PC-9 (cell line): ENCODE data around the gene EIF4G3. TPM values are rescaled to one million over a fixed set of nuclear protein-coding genes. Genes with fewer than 3 reads are reported as not detected.

Experiments
- BruUV-seq: library from RNA; stranded (reverse); fragments of 400-500 nt; replicated peaks from 2 replicates; lab custom pipeline; 2021; lab: Mats Ljungman, UMichigan
- CTCF ChIA-PET: fragments of 300-600 bp; sonication (Branson Sonifier 250); formaldehyde crosslinking; loops from one replicate; lab custom pipeline; 2022; ENCODE audit warnings: antibody characterized with exemption; lab: Charles Lee
- POLR2A ChIA-PET: fragments of 300-600 bp; sonication (Branson Sonifier 250); formaldehyde crosslinking; loops from one replicate; lab custom pipeline; 2022; ENCODE audit warnings: antibody characterized with exemption; ENCODE audit not compliant: unreplicated experiment; lab: Charles Lee
- DNase-seq, 2 experiments: peaks; one replicate each; pipeline versions ENCODE4 v3.0.0 to v3.0.0-alpha.2; 2015 to 2022; ENCODE audit warnings: mixed read lengths in 1 of 2
- H2AFZ ChIP-seq: fragments of 200-600 bp; sonication (generic); 2 replicates; pipeline ENCODE4 v1.8.1; 2017; ENCODE audit warnings: antibody characterized with exemption
- H3F3A ChIP-seq: fragments of 200-600 bp; sonication (generic); 2 replicates; pipeline ENCODE4 v1.8.1; 2017; ENCODE audit warnings: antibody characterized with exemption, mild to moderate bottlenecking, low read depth; ENCODE audit not compliant: insufficient read depth
- H3K27ac ChIP-seq: fragments of 200-600 bp; sonication (generic); 2 replicates; pipeline ENCODE4 v1.6.1; 2016; ENCODE audit warnings: mixed run types
- H3K27me3 ChIP-seq: fragments of 200-600 bp; sonication (generic); 2 replicates; pipeline ENCODE4 v1.6.1; 2016; ENCODE audit warnings: low read depth, mixed run types; ENCODE audit not compliant: insufficient read depth
- H3K36me3 ChIP-seq: fragments of 200-600 bp; sonication (generic); 2 replicates; pipeline ENCODE4 v1.6.1; 2016; ENCODE audit warnings: low read depth, mixed run types
- H3K4me1 ChIP-seq: fragments of 200-600 bp; sonication (generic); replicated peaks from 2 replicates; pipeline ENCODE4 v1.6.1; 2016; ENCODE audit warnings: mixed run types; ENCODE audit not compliant: insufficient read depth
- H3K4me2 ChIP-seq: fragments of 200-600 bp; sonication (generic); 2 replicates; pipeline ENCODE4 v1.6.1; 2017; ENCODE audit warnings: mixed run types
- H3K4me3 ChIP-seq: fragments of 200-600 bp; sonication (generic); 2 replicates; pipeline ENCODE4 v1.6.1; 2016; ENCODE audit warnings: mixed run types
- H3K79me2 ChIP-seq: fragments of 200-600 bp; sonication (generic); 2 replicates; pipeline ENCODE4 v1.6.1; 2017; ENCODE audit warnings: low read depth, mixed run types
- H3K9me2 ChIP-seq: fragments of 200-600 bp; sonication (generic); 2 replicates; pipeline ENCODE4 v1.8.1; 2017; ENCODE audit warnings: mild to moderate bottlenecking; ENCODE audit not compliant: insufficient read depth
- H3K9me3 ChIP-seq: fragments of 200-600 bp; sonication (generic); 2 replicates; pipeline ENCODE4 v1.8.1; 2016; ENCODE audit warnings: low read depth; ENCODE audit not compliant: insufficient read depth
- H4K20me1 ChIP-seq: fragments of 200-600 bp; sonication (generic); 2 replicates; pipeline ENCODE4 v1.8.1; 2017; ENCODE audit not compliant: insufficient read depth
- EZH2 ChIP-seq: fragments of 200-600 bp; sonication (generic); IDR thresholded peaks from 2 replicates; pipeline ENCODE4 v1.8.0; 2017; ENCODE audit warnings: antibody characterized with exemption, low read depth
- intact Hi-C: fragments of 100-400 bp; cut with micrococcal nuclease; formaldehyde crosslinking; loops from one replicate; pipeline ENCODE4 v1.10.0; 2022; ENCODE audit not compliant: unreplicated experiment
- total RNA-seq: library from RNA; stranded (reverse); gene quantifications from 2 replicates; pipeline ENCODE4 v1.2.3, GENCODE V29; 2021
- TF ChIP-seq, protein P1 (sequence below): fragments of 200-600 bp; sonication (generic); conservative IDR thresholded peaks from 2 replicates; pipeline ENCODE4 v1.6.1; 2017; ENCODE audit warnings: mixed run types, antibody characterized with exemption, mild to moderate bottlenecking, moderate library complexity

The EIF4G3 gene
- total RNA-seq, 1 experiment from 2014 or later, result 63.2 TPM

DNA sequence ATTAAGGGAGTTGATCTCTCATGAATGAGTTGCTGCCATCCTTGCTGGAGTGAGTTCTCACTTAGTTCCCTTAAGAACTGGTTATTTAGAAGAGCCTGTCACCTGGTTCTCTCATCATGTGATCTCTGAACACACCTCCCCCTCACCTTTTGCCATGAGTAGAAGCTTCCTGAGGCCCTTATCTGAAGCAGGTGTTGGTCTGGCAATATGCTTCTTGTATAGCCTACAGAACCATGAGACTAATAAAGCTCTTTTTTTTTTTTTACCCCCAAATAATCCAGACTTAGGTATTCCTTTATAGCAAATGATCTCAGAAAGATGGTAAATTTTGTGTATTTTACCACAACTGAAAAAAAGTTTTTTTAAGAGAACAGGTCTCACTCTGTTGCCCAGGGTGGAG is 158.0 kb downstream of the EIF4G3 start:
- CTCF ChIA-PET, result no interaction called here
- Histone ChIP-seq H3K9me3 (no peaks in the 10 kb centered on the region), H3F3A (peaks cover 16% of the 10 kb centered on the region; the same call in 1 of the 2 replicates), H2AFZ (no peak overlapping the region), H3K4me2 (no peak overlapping the region), H3K27ac (no peak overlapping the region), H3K4me1 (peaks cover 19% of the 10 kb centered on the region), H3K36me3 (no peaks in the 10 kb centered on the region), H3K9me2 (no peaks in the 10 kb centered on the region), H4K20me1 (no peaks in the 10 kb centered on the region), H3K4me3 (no peak overlapping the region), H3K27me3 (no peaks in the 10 kb centered on the region), H3K79me2 (peaks cover 69% of the 10 kb centered on the region)
- no TSS peak for BruUV-seq
- DNase-seq, result no peak
- no peak for TF ChIP-seq EZH2
- TF ChIP-seq, protein P1, sequence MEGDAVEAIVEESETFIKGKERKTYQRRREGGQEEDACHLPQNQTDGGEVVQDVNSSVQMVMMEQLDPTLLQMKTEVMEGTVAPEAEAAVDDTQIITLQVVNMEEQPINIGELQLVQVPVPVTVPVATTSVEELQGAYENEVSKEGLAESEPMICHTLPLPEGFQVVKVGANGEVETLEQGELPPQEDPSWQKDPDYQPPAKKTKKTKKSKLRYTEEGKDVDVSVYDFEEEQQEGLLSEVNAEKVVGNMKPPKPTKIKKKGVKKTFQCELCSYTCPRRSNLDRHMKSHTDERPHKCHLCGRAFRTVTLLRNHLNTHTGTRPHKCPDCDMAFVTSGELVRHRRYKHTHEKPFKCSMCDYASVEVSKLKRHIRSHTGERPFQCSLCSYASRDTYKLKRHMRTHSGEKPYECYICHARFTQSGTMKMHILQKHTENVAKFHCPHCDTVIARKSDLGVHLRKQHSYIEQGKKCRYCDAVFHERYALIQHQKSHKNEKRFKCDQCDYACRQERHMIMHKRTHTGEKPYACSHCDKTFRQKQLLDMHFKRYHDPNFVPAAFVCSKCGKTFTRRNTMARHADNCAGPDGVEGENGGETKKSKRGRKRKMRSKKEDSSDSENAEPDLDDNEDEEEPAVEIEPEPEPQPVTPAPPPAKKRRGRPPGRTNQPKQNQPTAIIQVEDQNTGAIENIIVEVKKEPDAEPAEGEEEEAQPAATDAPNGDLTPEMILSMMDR, result no peak
- POLR2A ChIA-PET, result interaction anchor here (0.6 kb wide), 1 partner anchor 87 kb away, joined by 3 read pairs; no protein-coding TSS in a partner anchor
- intact Hi-C loops, result no loop called here

DNA sequence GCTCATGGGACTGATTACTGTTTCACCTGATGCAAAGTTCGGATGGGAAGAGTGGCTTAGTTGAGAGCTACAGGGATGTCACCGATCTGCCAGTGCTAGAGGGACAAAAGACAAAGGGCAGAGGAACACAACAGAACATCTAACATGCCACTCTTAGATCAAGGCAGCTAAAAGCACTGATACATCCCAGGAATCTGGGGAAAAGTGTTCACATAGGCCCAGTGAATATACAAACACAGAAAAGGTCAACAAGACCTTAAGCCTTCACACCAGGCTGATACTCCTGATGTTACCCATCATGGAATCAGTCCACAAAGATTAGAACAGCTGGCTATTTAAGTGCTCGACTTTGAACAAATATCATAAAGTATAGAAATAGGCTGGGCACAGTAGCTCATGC is 163.2 kb downstream of the EIF4G3 start:
- POLR2A ChIA-PET, result interaction anchor here (0.5 to 0.6 kb wide), 2 partner anchors 254 to 704 kb away, joined by 4 to 21 read pairs; no protein-coding TSS in a partner anchor
- no peaks in the 10 kb centered on the region for H3K9me2 ChIP-seq
- TF ChIP-seq, protein P1, result no peak

DNA sequence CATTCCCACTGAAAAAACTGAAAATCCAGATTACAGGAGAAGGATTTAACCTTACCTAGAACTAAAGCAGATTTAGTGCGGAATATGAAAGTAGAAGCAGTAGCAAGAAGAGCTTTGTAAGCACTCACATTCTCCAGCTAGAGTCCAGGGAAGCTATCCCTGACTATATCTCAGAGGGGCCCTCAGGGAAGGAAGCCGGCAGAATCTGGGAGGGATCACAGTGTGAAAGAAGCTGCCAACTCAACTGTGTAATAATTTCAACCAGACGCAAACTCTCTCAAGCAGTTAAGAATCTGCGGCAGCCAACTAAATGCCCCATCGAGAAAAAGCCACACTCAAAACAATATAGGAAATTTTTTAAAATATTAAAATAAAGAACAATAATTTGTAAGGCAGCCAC is 163.8 kb downstream of the EIF4G3 start:
- intact Hi-C loops, result no loop called here
- H3K27ac ChIP-seq, result no peak overlapping the region
- no peaks in the 10 kb centered on the region for H3K9me3 ChIP-seq
- no peak overlapping the region for H2AFZ ChIP-seq
- H4K20me1 ChIP-seq, result peaks cover 6% of the 10 kb centered on the region
- no TSS peak for BruUV-seq
- H3K9me2 ChIP-seq, result no peaks in the 10 kb centered on the region
- no peak overlapping the region for H3K4me3 ChIP-seq
- no peaks in the 10 kb centered on the region for H3F3A ChIP-seq
- no peak for DNase-seq
- POLR2A ChIA-PET, result interaction anchor here (0.5 to 0.6 kb wide), 2 partner anchors 70 to 705 kb away, joined by 4 read pairs; no protein-coding TSS in a partner anchor
- TF ChIP-seq, protein P1, result no peak
- TF ChIP-seq EZH2, result no peak
- no peaks in the 10 kb centered on the region for H3K4me1 ChIP-seq
- peaks cover 60% of the 10 kb centered on the region for H3K79me2 ChIP-seq
- H3K36me3 ChIP-seq, result no peaks in the 10 kb centered on the region
- no peak overlapping the region for H3K4me2 ChIP-seq
- no peaks in the 10 kb centered on the region for H3K27me3 ChIP-seq
- CTCF ChIA-PET, result no interaction called here

More for the DNA sequence above, 163.2 kb downstream of the EIF4G3 start:
- Histone ChIP-seq H3K36me3 (no peaks in the 10 kb centered on the region), H3K27me3 (no peaks in the 10 kb centered on the region), H3K4me2 (no peak overlapping the region), H3K9me3 (no peaks in the 10 kb centered on the region), H4K20me1 (peaks cover 6% of the 10 kb centered on the region), H3F3A (no peaks in the 10 kb centered on the region), H3K79me2 (peaks cover 66% of the 10 kb centered on the region), H3K4me1 (no peaks in the 10 kb centered on the region), H2AFZ (no peak overlapping the region), H3K27ac (no peak overlapping the region), H3K4me3 (no peak overlapping the region)
- no peak for DNase-seq
- CTCF ChIA-PET, result no interaction called here
- intact Hi-C loops, result no loop called here
- no TSS peak for BruUV-seq
